Measurements from ENCODE around the gene KCNJ14.

- TF ChIP-seq, protein P1, sequence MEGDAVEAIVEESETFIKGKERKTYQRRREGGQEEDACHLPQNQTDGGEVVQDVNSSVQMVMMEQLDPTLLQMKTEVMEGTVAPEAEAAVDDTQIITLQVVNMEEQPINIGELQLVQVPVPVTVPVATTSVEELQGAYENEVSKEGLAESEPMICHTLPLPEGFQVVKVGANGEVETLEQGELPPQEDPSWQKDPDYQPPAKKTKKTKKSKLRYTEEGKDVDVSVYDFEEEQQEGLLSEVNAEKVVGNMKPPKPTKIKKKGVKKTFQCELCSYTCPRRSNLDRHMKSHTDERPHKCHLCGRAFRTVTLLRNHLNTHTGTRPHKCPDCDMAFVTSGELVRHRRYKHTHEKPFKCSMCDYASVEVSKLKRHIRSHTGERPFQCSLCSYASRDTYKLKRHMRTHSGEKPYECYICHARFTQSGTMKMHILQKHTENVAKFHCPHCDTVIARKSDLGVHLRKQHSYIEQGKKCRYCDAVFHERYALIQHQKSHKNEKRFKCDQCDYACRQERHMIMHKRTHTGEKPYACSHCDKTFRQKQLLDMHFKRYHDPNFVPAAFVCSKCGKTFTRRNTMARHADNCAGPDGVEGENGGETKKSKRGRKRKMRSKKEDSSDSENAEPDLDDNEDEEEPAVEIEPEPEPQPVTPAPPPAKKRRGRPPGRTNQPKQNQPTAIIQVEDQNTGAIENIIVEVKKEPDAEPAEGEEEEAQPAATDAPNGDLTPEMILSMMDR (IDR thresholded peaks at IDR 0.05) = no peak
- TF ChIP-seq POLR2AphosphoS5 (IDR thresholded peaks at IDR 0.05) (no peak), EP300 (IDR thresholded peaks at IDR 0.05) (no peak), POLR2A (IDR thresholded peaks at IDR 0.05) (no peak)
These were observed 32.2 kb downstream of the KCNJ14 start for GRCh38 chr19:48487544-48487943.

All from gastroesophageal sphincter (tissue), 3 donors.